SK-N-SH (cell line): ENCODE data around the gene S100A2. TPM values are rescaled to one million over a fixed set of nuclear protein-coding genes. Genes with fewer than 3 reads are reported as not detected.

Experiments used
- CTCF ChIA-PET: fragments of 300-600, 350-600 bp; formaldehyde crosslinking; extraction: SDS; loops from one replicate; lab custom pipeline; 2021; lab: Yijun Ruan, JAX
- POLR2A ChIA-PET: fragments of 350-600 bp; sonication (Branson Sonifier 250); formaldehyde crosslinking; extraction: SDS; loops from one replicate; lab custom pipeline; 2020; ENCODE audit warnings: antibody characterized with exemption, inconsistent platforms; lab: Yijun Ruan, JAX
- DNase-seq: peaks from one replicate; pipeline ENCODE4 v3.0.0; 2012
- H2AFZ ChIP-seq: fragments of 200-600 bp; sonication (generic); 2 replicates; pipeline ENCODE4 v1.8.1; 2016; ENCODE audit warnings: antibody characterized with exemption, mild to moderate bottlenecking, low read depth
- H3F3A ChIP-seq: fragments of 200-600 bp; sonication (generic); replicated peaks from 2 replicates; pipeline ENCODE3; 2016; ENCODE audit warnings: antibody characterized with exemption, mild to moderate bottlenecking; ENCODE audit not compliant: insufficient read depth
- H3K27ac ChIP-seq, 2 experiments: fragments of 200-500 bp in 1 of 2; fragments of 200-600 bp in 1 of 2; sonication (Bioruptor generic) in 1 of 2; sonication (generic), shearing (Covaris generic) in 1 of 2; 2 replicates each; pipeline versions ENCODE4 v1.5.1 to v1.6.1; 2014 to 2016; ENCODE audit warnings: low read depth in 2 of 2, inconsistent platforms in 1 of 2, low read length in 1 of 2, mild to moderate bottlenecking in 1 of 2, mixed read lengths in 1 of 2
- H3K27me3 ChIP-seq: fragments of 200-600 bp; sonication (generic), shearing (Covaris generic); 2 replicates; pipeline ENCODE4 v1.6.1; 2016; ENCODE audit warnings: mixed run types; ENCODE audit not compliant: insufficient read depth
- H3K36me3 ChIP-seq, 2 experiments: fragments of 200-500 bp in 1 of 2; fragments of 200-600 bp in 1 of 2; sonication (Bioruptor generic) in 1 of 2; sonication (generic) in 1 of 2; replicated peaks in 1 of 2; 2 replicates each; pipeline versions ENCODE3 to v1.5.1; 2014 to 2016; ENCODE audit warnings: low read length in 1 of 2, mild to moderate bottlenecking in 1 of 2; ENCODE audit not compliant: insufficient read depth in 2 of 2, control insufficient read depth in 1 of 2
- H3K4me1 ChIP-seq, 2 experiments: fragments of 200-500 bp in 1 of 2; fragments of 200-600 bp in 1 of 2; sonication (Bioruptor generic) in 1 of 2; sonication (generic), shearing (Covaris generic) in 1 of 2; 2 replicates each; pipeline versions ENCODE4 v1.5.1 to v1.6.1; 2014 to 2016; ENCODE audit warnings: low read depth in 1 of 2, low read length in 1 of 2, mixed run types in 1 of 2; ENCODE audit not compliant: insufficient read depth in 2 of 2, control insufficient read depth in 1 of 2
- H3K4me2 ChIP-seq: fragments of 200-600 bp; sonication (generic), shearing (Covaris generic); 2 replicates; pipeline ENCODE4 v1.6.1; 2017; ENCODE audit warnings: mixed run types
- H3K4me3 ChIP-seq, 2 experiments: fragments of 200-500 bp in 1 of 2; fragments of 200-600 bp in 1 of 2; sonication (Bioruptor generic) in 1 of 2; sonication (generic), shearing (Covaris generic) in 1 of 2; 2 replicates each; pipeline versions ENCODE4 v1.5.1 to v1.8.1; 2014 to 2016; ENCODE audit warnings: low read depth in 2 of 2, inconsistent platforms in 1 of 2, low read length in 1 of 2, mild to moderate bottlenecking in 1 of 2, mixed read lengths in 1 of 2, moderate library complexity in 1 of 2
- H3K79me2 ChIP-seq: fragments of 200-600 bp; sonication (generic); 2 replicates; pipeline ENCODE4 v1.8.1; 2017; ENCODE audit warnings: mild to moderate bottlenecking; ENCODE audit not compliant: insufficient read depth
- H3K9ac ChIP-seq: fragments of 200-600 bp; sonication (generic); 2 replicates; pipeline ENCODE4 v1.6.1; 2017; ENCODE audit warnings: mixed run types
- H3K9me2 ChIP-seq: fragments of 200-600 bp; sonication (generic); 2 replicates; pipeline ENCODE4 v1.6.1; 2017; ENCODE audit warnings: mixed run types
- H3K9me3 ChIP-seq: fragments of 200-600 bp; sonication (generic); 2 replicates; pipeline ENCODE4 v1.6.1; 2017; ENCODE audit warnings: mixed run types, mild to moderate bottlenecking, moderate library complexity
- H4K20me1 ChIP-seq: fragments of 200-600 bp; sonication (generic); 2 replicates; pipeline ENCODE4 v1.6.1; 2017; ENCODE audit warnings: mild to moderate bottlenecking, mixed run types; ENCODE audit not compliant: insufficient read depth
- CHD2 ChIP-seq: fragments of 150-350 bp; IDR thresholded peaks from 2 replicates; pipeline ENCODE4 v1.6.1; 2018; ENCODE audit warnings: low read length; ENCODE audit not compliant: partially characterized antibody
- ELF1 ChIP-seq: IDR thresholded peaks from 2 replicates; pipeline ENCODE4 v1.4.0; 2012
- EP300 ChIP-seq, 2 experiments: IDR thresholded peaks; 2 replicates each; pipeline versions ENCODE4 v1.4.0 to v1.6.1; 2012; ENCODE audit warnings: borderline replicate concordance in 1 of 2, low read depth in 1 of 2, low read length in 1 of 2
- EZH2phosphoT487 ChIP-seq: fragments of 200-600 bp; sonication (generic); IDR thresholded peaks from 2 replicates; pipeline ENCODE4 v1.6.1; 2017; ENCODE audit warnings: low read depth, mixed run types, mild to moderate bottlenecking, antibody characterized with exemption, moderate library complexity, borderline replicate concordance
- FOXM1 ChIP-seq: IDR thresholded peaks from 2 replicates; pipeline ENCODE4 v1.4.0; 2012; ENCODE audit warnings: low read depth, mild to moderate bottlenecking
- MEF2A ChIP-seq: IDR thresholded peaks from 2 replicates; pipeline ENCODE4 v1.4.0; 2012; ENCODE audit warnings: low read depth, borderline replicate concordance
- NRF1 ChIP-seq: IDR thresholded peaks from 2 replicates; pipeline ENCODE4 v1.6.1; 2012; ENCODE audit warnings: low read depth, mild to moderate bottlenecking, low read length
- RXRA ChIP-seq: IDR thresholded peaks from 2 replicates; pipeline ENCODE4 v1.4.0; 2012; ENCODE audit warnings: low read depth, mild to moderate bottlenecking, borderline replicate concordance
- SIN3A ChIP-seq: IDR thresholded peaks from 2 replicates; pipeline ENCODE4 v1.6.1; 2012; ENCODE audit warnings: low read depth, mild to moderate bottlenecking, low read length, moderate library complexity, borderline replicate concordance
- TEAD4 ChIP-seq: IDR thresholded peaks from 2 replicates; pipeline ENCODE4 v1.4.0; 2012; ENCODE audit warnings: mild to moderate bottlenecking, borderline replicate concordance; ENCODE audit not compliant: insufficient read depth
- whole genome bisulfite sequencing: methylation state at CpG from one replicate; pipeline ENCODE4 v1.1.6; 2017; ENCODE audit warnings: low lambda C conversion rate; 5-methylcytosine and 5-hydroxymethylcytosine counted together
- polyA plus RNA-seq, 3 experiments: library from polyadenylated mRNA; depleted of rRNA; stranded (reverse); fragments of >200 nt; gene quantifications; 2 replicates each; pipeline ENCODE4 v1.2.3, GENCODE V29; 2012
- TF ChIP-seq, protein P1 (sequence below): IDR thresholded peaks from 2 replicates; pipeline ENCODE4 v1.6.1; 2012; ENCODE audit warnings: mild to moderate bottlenecking, low read depth, low read length, moderate library complexity
- TF ChIP-seq, protein P2 (sequence below): fragments of 150-350 bp; IDR thresholded peaks from 2 replicates; pipeline ENCODE4 v1.6.1; 2016; ENCODE audit warnings: mild to moderate bottlenecking, low read depth, low read length

The S100A2 gene
- polyA plus RNA-seq, 1 of the 3 experiments (the other 2 are of a cell fraction): 31.4 TPM

DNA sequence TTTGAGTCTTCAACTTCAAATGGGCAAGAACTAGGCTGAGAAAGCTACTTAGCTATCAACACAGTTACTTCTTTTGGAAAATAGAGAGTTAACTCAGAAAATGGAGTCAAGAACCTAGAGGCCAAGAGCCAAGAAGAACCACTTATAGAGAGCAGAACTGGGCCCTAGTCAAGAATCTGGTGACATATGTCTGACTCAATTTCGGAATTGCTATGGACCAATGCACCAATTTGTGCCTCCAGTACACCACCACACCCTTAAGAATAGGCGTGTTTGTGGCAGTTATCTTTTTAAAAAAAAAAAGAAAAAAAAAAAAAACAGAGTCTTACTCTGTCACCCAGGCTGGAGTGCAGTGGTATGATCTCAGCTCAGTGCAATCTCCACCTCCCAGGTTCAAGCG lies 7.8 kb downstream of the S100A2 start:
- H4K20me1 ChIP-seq: no peaks in the 10 kb centered on the region
- H3K79me2 ChIP-seq: peaks cover 4% of the 10 kb centered on the region; the same call in 1 of the 2 replicates
- H2AFZ ChIP-seq: no peak overlapping the region
- H3K9ac ChIP-seq: no peak overlapping the region
- no peak overlapping the region for H3K27ac ChIP-seq
- TF ChIP-seq FOXM1 (no peak), MEF2A (no peak), ELF1 (no peak), NRF1 (no peak), EP300 (IDR thresholded peaks at IDR 0.05; ENCODE audit: borderline replicate concordance in 1 of 2, low read depth in 1 of 2, low read length in 1 of 2) (no peak), RXRA (no peak), SIN3A (no peak), EZH2phosphoT487 (no peak), TEAD4 (no peak), CHD2 (no peak)
- TF ChIP-seq, protein P1, sequence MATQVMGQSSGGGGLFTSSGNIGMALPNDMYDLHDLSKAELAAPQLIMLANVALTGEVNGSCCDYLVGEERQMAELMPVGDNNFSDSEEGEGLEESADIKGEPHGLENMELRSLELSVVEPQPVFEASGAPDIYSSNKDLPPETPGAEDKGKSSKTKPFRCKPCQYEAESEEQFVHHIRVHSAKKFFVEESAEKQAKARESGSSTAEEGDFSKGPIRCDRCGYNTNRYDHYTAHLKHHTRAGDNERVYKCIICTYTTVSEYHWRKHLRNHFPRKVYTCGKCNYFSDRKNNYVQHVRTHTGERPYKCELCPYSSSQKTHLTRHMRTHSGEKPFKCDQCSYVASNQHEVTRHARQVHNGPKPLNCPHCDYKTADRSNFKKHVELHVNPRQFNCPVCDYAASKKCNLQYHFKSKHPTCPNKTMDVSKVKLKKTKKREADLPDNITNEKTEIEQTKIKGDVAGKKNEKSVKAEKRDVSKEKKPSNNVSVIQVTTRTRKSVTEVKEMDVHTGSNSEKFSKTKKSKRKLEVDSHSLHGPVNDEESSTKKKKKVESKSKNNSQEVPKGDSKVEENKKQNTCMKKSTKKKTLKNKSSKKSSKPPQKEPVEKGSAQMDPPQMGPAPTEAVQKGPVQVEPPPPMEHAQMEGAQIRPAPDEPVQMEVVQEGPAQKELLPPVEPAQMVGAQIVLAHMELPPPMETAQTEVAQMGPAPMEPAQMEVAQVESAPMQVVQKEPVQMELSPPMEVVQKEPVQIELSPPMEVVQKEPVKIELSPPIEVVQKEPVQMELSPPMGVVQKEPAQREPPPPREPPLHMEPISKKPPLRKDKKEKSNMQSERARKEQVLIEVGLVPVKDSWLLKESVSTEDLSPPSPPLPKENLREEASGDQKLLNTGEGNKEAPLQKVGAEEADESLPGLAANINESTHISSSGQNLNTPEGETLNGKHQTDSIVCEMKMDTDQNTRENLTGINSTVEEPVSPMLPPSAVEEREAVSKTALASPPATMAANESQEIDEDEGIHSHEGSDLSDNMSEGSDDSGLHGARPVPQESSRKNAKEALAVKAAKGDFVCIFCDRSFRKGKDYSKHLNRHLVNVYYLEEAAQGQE: no peak
- no peaks in the 10 kb centered on the region for H3K9me3 ChIP-seq
- ChIA-PET POLR2A (no interaction called here), CTCF (interaction anchor here (1.1 to 5.9 kb wide), 5 partner anchors 11 to 63 kb away, joined by 3 to 26 read pairs (median 5); no protein-coding TSS in a partner anchor)
- 87% methylated on average over 3 of the region's 3 CpGs for WGBS
- no peaks in the 10 kb centered on the region for H3K9me2 ChIP-seq
- no peak overlapping the region for H3K4me2 ChIP-seq
- no peaks in the 10 kb centered on the region for H3F3A ChIP-seq
- no peaks in the 10 kb centered on the region for H3K27me3 ChIP-seq
- no peak for DNase-seq
- H3K36me3 ChIP-seq: no peaks in the 10 kb centered on the region
- H3K4me1 ChIP-seq: peaks cover 9 to 16% of the 10 kb centered on the region in 2 experiments; a peak in 2 of 4 replicates
- H3K4me3 ChIP-seq: no peak overlapping the region

DNA sequence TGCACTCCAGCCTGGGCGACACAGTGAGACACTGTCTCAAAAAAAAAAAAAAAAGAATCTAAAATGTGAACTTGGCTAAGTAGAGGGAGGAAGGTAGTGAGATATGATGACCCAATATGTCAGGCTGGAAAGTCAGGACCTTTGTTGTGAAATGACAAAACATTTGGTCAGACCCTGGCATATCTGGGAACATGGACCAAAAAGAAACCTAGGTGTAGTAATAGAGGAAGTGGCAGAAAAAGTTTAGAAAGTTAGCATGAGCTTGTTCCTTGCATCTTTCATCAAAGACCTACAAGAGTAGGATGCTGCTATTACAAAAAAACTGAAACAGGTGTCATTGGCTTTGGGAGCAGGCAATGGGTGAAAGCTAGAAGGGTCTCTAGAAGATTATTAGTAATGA lies 9.3 kb downstream of the S100A2 start:
- Histone ChIP-seq H3K79me2 (no peaks in the 10 kb centered on the region), H3K4me3 (no peak overlapping the region), H3F3A (no peaks in the 10 kb centered on the region), H3K27me3 (no peaks in the 10 kb centered on the region), H2AFZ (no peak overlapping the region), H4K20me1 (no peaks in the 10 kb centered on the region), H3K9me3 (no peaks in the 10 kb centered on the region), H3K36me3 (no peaks in the 10 kb centered on the region), H3K9ac (no peak overlapping the region), H3K9me2 (no peaks in the 10 kb centered on the region), H3K4me1 (peaks cover 9 to 14% of the 10 kb centered on the region in 2 experiments; a peak in 2 of 4 replicates), H3K27ac (no peak overlapping the region)
- POLR2A ChIA-PET: no interaction called here
- CTCF ChIA-PET: interaction anchor here (2.8 to 5.9 kb wide), 2 partner anchors 13 to 46 kb away, joined by 16 to 26 read pairs; no protein-coding TSS in a partner anchor
- no peak for DNase-seq
- WGBS: 100% methylated on average over 1 of the region's 1 CpG
- TF ChIP-seq EZH2phosphoT487 (no peak), CHD2 (no peak)
- TF ChIP-seq, protein P2, sequence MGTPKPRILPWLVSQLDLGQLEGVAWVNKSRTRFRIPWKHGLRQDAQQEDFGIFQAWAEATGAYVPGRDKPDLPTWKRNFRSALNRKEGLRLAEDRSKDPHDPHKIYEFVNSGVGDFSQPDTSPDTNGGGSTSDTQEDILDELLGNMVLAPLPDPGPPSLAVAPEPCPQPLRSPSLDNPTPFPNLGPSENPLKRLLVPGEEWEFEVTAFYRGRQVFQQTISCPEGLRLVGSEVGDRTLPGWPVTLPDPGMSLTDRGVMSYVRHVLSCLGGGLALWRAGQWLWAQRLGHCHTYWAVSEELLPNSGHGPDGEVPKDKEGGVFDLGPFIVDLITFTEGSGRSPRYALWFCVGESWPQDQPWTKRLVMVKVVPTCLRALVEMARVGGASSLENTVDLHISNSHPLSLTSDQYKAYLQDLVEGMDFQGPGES: no peak
- TF ChIP-seq, all 33 proteins: peak for 0
- H3K4me2 ChIP-seq: no peak overlapping the region
